HG03139 (cell line): Measurements from ENCODE around the gene DNAJC15.

Experiments used
- ATAC-seq: cut with Tn5 transposase; IDR thresholded peaks from one replicate; pipeline ENCODE4 v1.9.1; 2021; ENCODE audit not compliant: unreplicated experiment

DNAJC15 gene

DNA sequence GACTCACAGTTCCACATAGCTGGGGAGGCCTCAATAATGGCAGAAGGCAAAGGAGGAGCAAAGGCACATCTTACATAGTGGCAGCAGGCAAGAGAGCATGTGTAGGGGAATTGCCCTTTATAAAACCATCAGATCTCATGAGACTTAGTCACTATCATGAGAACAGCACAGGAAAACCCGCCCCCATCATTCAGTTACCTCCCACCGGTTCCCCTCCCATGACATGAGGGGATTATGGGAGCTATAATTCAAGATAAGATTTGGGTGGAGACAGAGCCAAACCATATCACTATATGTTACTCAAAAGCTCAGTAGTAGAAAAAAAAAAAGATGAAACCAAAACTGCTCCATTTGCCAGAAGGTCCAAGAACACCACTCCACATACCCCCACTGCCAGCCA lies 58.5 kb downstream of the DNAJC15 start:
- no peak for ATAC-seq

DNA sequence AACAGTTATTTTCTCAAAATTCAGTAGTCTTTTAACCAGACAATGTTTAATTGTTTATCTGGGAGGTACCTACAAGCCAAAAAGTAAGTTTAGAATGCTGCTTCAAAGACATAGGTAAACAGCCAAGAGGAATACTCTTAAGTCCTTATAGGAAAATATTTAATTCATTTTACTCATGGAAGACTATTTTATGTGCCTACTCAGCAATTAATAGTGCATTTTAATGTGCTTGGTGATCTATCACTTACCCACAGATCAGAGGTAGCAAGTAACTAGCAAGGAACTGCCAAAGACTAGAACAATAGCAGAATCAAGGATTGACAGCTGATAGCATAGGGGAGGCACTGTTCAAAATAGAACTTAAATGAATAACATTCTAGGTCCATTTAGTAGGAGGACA lies 60.4 kb downstream of the DNAJC15 start:
- no peak for ATAC-seq

DNA sequence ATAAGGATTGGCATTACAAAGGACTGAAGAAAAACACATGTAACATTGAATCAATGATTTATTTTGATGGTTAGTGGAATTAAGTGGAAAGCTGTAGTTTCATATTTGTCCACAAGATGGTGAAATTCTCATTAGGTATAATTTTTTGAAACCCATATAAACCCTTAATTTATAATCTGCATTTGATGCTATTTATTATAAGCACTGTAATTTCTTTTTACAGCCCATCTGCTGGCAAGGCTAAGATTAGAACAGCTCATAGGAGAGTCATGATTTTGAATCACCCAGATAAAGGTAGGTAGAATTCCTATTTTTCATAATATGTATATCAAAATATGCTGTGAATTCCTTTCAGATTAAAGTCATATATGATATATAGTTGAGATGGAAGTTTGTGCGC lies 62.2 kb downstream of the DNAJC15 start:
- no peak for ATAC-seq

DNA sequence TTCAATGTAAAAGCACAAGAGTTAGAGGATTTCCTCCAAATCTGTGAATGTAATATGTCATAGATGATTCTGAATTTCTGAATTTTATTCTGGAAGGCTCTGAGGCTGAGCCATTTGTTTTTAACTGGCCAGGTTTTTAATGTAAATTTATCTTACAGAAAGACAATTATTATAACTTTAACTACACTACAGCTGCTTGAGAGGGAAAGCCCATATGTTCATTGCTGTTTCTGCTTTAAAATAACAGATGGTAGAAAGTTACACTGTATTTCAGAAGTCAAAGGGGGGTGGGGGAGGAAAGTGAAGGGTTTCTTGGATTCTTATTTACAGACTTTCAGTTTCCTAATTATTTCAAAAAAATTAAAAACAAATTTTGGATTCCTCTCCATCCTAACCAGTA lies 62.8 kb downstream of the DNAJC15 start:
- ATAC-seq: no peak

DNA sequence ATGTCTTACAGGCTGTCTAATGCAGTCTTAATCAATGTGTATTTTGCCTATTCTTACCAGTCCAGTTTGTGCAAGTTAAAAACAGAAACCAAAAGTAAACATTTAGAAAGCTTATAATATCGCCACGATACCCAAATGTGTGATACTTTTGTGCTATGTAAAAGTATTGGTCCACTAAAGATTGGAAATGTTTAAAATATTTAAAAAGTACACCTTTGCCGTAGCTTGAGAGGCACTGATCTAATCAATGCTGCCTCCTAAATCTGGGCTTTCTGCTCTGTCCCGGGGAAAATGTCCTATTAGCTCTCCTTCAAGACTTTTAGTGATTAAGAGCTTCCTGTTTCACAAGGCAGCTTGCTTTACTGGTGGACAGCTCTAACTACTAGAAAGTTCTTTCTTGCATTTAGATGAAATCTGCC lies 64.7 kb downstream of the DNAJC15 start:
- no peak for ATAC-seq

DNA sequence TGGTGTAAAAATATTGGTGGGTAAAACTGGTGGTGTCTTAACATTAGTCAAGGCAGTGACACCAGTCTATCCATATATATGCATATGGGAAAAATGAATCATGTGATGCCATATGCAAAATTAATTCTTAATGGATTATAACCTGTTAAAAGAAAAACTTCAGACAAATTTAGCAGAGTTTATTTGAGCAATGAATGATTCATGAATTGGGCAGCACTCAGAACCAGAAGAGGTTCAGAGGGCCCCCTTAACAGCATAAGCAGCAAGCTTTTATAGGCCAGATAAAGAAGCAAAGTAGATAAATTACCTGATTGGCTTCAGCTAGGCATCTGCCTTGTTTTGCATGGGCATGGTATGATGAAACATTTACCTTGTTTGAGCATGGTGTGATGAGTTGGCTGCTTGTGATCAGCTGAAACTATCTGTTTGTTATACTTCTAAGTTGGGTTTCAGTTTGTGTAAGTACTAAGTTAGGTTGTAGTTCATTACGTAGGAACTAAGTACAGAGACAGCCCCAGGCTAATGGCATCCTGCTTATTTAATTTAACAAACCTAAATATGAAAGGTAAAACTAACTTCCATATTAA lies 66.6 kb downstream of the DNAJC15 start:
- ATAC-seq: no peak

GRCh38 chr13:43094901-43095300 lies 71.5 kb downstream of the DNAJC15 start:
- peak; percentile 63 for ATAC-seq

GRCh38 chr13:43095771-43096719 lies 72.7 kb downstream of the DNAJC15 start:
- no peak for ATAC-seq

- no peak for ATAC-seq
These were observed 77.3 kb downstream of the DNAJC15 start for GRCh38 chr13:43100667-43101066.

- no peak for ATAC-seq
These were observed 78.9 kb downstream of the DNAJC15 start for GRCh38 chr13:43102304-43102703.

DNA sequence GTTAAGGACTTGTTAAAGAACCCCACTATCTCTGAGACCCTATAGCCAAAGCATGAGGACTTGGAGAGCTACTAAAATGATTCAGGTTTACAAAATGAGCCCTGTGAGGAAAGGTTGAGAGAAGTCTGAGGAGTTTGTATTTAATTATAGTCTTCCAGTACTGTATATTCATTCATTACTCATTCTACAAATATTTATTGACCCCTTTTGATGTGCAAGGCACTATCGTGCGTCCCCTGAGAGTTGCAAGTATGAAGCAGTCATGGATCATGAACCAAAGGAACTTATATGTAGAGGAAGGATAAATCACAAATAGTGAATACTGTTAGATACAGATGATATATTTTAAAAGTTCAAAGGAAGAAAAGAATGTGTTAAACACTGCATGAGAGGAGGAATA lies 84.4 kb downstream of the DNAJC15 start:
- no peak for ATAC-seq

DNA sequence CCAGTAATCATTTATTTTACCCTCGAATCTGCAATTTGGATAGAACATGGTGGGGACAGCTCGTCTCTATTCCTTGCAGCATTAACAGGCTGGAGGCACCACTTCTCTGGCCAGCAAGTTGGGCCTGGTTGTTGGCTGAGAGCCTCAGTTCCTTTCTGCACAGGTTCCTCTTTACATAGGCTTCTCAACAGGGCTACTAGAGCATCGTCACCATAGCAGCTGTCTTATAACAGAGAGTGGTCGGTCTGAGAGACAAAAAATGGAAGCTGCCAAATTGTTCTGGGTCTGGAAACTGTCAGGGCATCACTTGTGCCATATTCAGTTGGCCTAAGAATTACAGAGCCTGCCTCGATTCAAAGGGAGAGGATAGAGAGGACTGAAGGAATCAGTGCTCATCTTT lies 86.7 kb downstream of the DNAJC15 start:
- ATAC-seq: no peak

DNA sequence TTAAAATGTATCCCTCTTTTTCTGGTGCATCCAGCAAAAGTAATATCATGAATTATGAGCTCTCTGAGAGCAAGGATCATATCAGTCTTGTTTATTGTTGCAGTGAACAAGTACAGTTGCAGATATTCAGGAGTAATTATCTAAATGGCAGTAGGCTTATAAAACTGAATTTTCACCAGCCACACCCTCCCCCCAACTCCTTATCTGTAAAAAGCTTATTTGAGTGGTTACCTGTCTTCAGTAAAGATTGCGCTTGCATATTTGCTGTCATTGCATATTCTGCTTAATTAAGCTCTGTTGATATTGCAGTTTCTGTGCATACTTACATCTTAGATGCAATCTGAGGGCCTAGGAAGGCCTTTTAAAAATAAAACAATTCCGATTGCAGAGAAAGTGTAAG lies 87.3 kb downstream of the DNAJC15 start:
- no peak for ATAC-seq

DNA sequence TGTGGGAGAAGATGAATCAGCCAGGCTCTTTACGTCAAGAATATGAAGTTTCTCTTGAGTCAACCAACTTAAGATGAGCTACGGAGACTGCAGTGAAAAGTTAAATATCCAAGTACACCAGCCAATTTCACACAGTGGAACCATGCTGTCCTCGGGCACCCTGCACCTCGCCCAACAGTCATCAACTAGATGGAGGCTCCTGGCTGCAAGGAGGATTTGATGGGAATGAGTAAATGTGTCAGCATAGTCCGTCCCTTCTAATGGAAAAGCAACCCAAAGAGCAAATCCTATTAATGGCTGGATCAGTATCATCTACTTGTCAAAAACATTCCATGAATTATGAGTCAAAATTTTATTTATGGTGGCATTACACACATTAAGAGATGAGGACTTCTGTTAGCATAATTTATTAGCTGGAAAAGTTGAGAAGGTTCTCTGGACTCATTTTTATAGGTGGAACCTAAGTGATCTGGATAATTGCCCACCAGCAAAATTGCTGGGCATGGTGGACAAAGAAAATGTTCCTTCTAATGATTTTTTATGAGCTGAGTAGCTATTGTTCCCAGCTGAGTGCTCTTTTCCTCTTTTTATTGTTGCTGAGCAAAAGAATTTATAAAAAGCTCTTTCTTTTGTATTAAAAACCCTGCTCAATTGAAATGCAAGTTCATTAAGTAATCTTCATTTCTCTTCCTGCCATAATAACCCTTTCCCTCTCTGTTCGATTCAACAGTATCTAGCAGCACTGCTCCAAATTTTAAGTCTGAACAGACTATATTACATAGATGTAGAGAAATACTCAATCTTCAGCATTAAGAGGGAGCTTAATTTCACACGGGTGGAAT lies 88.4 kb downstream of the DNAJC15 start:
- no peak for ATAC-seq

DNA sequence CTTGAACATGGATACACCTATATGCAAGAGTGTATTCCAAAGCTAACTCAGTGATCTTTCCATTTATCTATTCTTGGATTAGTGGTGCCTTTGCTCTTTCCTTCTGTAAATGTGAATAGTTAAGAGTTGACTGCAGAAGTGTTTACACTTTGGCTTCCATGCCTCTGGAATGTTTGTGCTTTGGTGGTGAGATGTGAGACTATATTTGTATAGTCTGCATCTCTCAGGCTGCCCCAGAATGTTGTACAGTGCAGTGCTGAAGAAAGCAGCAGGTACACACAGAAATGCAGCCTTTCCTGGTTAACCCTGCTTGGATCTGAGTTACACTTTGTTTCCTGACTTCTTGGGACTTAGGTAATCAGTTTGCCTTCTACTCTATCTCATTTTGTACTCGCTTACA lies 90.2 kb downstream of the DNAJC15 start:
- ATAC-seq: no peak

GRCh38 chr13:43114504-43114903 lies 91.1 kb downstream of the DNAJC15 start:
- no peak for ATAC-seq

- no peak for ATAC-seq
These were observed 91.8 kb downstream of the DNAJC15 start for GRCh38 chr13:43115141-43115540.

- ATAC-seq: no peak
These were observed 92.9 kb downstream of the DNAJC15 start for GRCh38 chr13:43116242-43116641.

DNA sequence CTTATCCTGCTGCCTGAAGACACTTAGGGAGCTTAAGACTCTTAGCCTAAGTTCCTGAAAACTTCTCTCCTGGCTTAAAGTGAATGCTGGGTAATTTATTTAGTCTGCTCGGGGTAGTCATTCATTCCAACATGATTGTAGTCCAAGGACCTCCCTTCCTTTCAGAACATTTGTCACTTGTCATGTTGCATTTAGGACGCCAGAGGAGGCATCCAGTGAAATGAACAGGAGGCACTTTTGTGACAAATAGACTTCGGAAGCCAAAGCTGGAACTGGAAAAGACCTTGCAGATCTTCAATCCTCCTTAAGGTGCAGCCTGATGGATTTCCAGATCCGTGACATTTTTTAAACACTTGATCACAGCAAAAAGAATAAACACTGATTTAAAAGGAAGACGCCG lies 95.1 kb downstream of the DNAJC15 start:
- ATAC-seq: no peak

DNA sequence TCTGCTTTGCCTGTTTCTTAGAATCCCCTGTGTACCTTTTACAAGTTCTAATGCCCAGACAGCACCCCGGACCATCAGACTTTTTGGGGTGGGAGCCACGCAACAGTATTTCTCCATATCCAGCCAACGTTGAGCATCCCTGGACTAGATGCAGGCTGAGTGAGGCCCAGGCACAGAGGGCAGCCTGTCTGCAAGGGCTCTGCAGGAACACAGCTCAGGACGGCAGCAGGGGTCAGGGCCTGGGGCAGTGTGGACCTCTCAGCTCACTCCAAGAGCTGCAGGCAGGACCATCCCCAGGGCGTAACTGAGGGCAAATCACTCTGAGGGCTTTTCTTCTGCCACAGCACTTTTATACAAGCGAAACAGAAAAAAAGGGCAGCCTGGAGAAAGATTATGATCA lies 95.8 kb downstream of the DNAJC15 start:
- no peak for ATAC-seq

- no peak for ATAC-seq
These were observed 99.4 kb downstream of the DNAJC15 start for GRCh38 chr13:43122791-43123190.

- no peak for ATAC-seq
These were observed 100.5 kb downstream of the DNAJC15 start for GRCh38 chr13:43123856-43124255.
